GM23248 (cell line): ENCODE measurements around the gene GRIK5. TPM values are rescaled to one million over a fixed set of nuclear protein-coding genes. Genes with fewer than 3 reads are reported as not detected.

Source experiments
- DNase-seq: peaks from one replicate; pipeline ENCODE4 v3.0.0-alpha.2; 2015
- H2AFZ ChIP-seq: fragments of 200-600 bp; sonication (generic); 2 replicates; pipeline ENCODE4 v1.6.1; 2016; ENCODE audit warnings: antibody characterized with exemption
- H3F3A ChIP-seq: fragments of 200-600 bp; sonication (generic); 2 replicates; pipeline ENCODE4 v1.6.1; 2016; ENCODE audit warnings: mild to moderate bottlenecking, antibody characterized with exemption, mixed run types; ENCODE audit not compliant: insufficient read depth
- H3K27ac ChIP-seq: fragments of 200-600 bp; sonication (generic); 2 replicates; pipeline ENCODE4 v1.5.1; 2016; ENCODE audit warnings: mild to moderate bottlenecking
- H3K27me3 ChIP-seq: fragments of 200-600 bp; sonication (generic); replicated peaks from 2 replicates; pipeline ENCODE4 v1.6.1; 2016; ENCODE audit warnings: mild to moderate bottlenecking; ENCODE audit not compliant: insufficient read depth
- H3K36me3 ChIP-seq: fragments of 200-600 bp; sonication (generic); 2 replicates; pipeline ENCODE4 v1.6.1; 2016; ENCODE audit warnings: low read depth, mild to moderate bottlenecking
- H3K4me1 ChIP-seq: fragments of 200-600 bp; sonication (generic); 2 replicates; pipeline ENCODE4 v1.6.1; 2016; ENCODE audit warnings: mild to moderate bottlenecking; ENCODE audit not compliant: insufficient read depth
- H3K4me2 ChIP-seq: fragments of 200-600 bp; sonication (generic); one replicate; pipeline ENCODE4 v1.6.1; 2016; ENCODE audit warnings: mild to moderate bottlenecking; ENCODE audit not compliant: unreplicated experiment
- H3K4me3 ChIP-seq: fragments of 200-600 bp; sonication (generic); 2 replicates; pipeline ENCODE4 v1.5.1; 2016; ENCODE audit warnings: mild to moderate bottlenecking
- H3K79me2 ChIP-seq: fragments of 200-600 bp; sonication (generic); 2 replicates; pipeline ENCODE4 v1.6.1; 2016; ENCODE audit warnings: mild to moderate bottlenecking; ENCODE audit not compliant: insufficient read depth
- H3K9ac ChIP-seq: fragments of 200-600 bp; sonication (generic); 2 replicates; pipeline ENCODE4 v1.6.1; 2016; ENCODE audit warnings: mild to moderate bottlenecking
- H3K9me2 ChIP-seq: fragments of 200-600 bp; sonication (generic); 2 replicates; pipeline ENCODE4 v1.6.1; 2016; ENCODE audit warnings: mixed run types, mild to moderate bottlenecking, moderate library complexity; ENCODE audit not compliant: insufficient read depth
- H3K9me3 ChIP-seq: fragments of 200-600 bp; sonication (generic); one replicate; pipeline ENCODE4 v1.6.1; 2017; ENCODE audit warnings: low read depth
- H4K20me1 ChIP-seq: fragments of 200-600 bp; sonication (generic); 2 replicates; pipeline ENCODE4 v1.6.0; 2016; ENCODE audit not compliant: insufficient read depth
- EZH2 ChIP-seq: fragments of 200-600 bp; sonication (generic); IDR thresholded peaks from 2 replicates; pipeline ENCODE4 v1.6.1; 2018; ENCODE audit warnings: antibody characterized with exemption, mild to moderate bottlenecking; ENCODE audit not compliant: insufficient read depth, poor library complexity, severe bottlenecking
- EZH2phosphoT487 ChIP-seq: fragments of 200-600 bp; sonication (generic); IDR thresholded peaks from 2 replicates; pipeline ENCODE4 v1.6.1; 2018; ENCODE audit warnings: antibody characterized with exemption, moderate library complexity, mild to moderate bottlenecking, low read depth; ENCODE audit not compliant: insufficient read depth
- WGBS, 2 experiments: methylation state at CpG; one replicate each; pipeline ENCODE4 v1.1.6; 2015 to 2017; ENCODE audit warnings: low lambda C conversion rate in 2 of 2, low coverage in 1 of 2; ENCODE audit errors: missing lambda C conversion rate in 2 of 2; 5-methylcytosine and 5-hydroxymethylcytosine counted together
- in situ Hi-C: fragments of 300-500 bp; cut with MboI; formaldehyde crosslinking; loops from 2 replicates; pipeline ENCODE4 v1.15.0; 2020
- polyA plus RNA-seq: library from polyadenylated mRNA; unstranded; fragments of >200 nt; fragmentation: Nextera tagmentation; extraction: Ambion mirVana; gene quantifications from 2 replicates; pipeline ENCODE4 v1.2.1, GENCODE V29; 2016
- total RNA-seq: library from RNA; depleted of rRNA; stranded (reverse); fragments of >200 nt; shearing (Covaris generic); gene quantifications from 2 replicates; pipeline ENCODE4 v1.2.3, GENCODE V29; 2014

The GRIK5 gene
- total and polyA plus RNA-seq, 2 experiments from 2014 or later, result not detected

DNA sequence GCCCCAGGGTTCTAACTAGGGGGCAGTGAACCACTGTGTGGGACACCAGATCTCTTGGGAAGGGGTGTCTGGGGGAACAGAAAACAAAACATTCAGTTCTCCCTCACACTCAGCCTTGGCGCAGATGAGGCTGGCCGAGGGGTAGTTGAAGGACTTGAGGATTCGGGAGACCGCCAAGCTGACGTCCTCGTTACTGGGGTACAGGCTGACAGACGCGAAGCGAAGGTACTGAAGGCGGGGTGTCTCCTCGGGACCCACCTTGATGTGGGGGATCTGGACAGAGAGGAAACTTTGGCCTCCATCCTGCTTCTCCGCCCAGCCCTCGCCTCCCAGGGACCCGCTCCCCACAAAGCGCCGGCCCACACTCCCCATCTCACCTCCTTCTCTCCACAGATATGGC lies 7.6 kb downstream of the GRIK5 start:
- Histone ChIP-seq H3K9me3 (no peaks in the 10 kb centered on the region), H4K20me1 (no peaks in the 10 kb centered on the region), H3K9ac (no peak overlapping the region), H3K4me3 (no peak overlapping the region), H3K4me1 (no peaks in the 10 kb centered on the region), H3K9me2 (no peaks in the 10 kb centered on the region), H3F3A (no peaks in the 10 kb centered on the region), H3K27me3 (peaks cover 8% of the 10 kb centered on the region), H3K79me2 (no peaks in the 10 kb centered on the region), H2AFZ (no peak overlapping the region), H3K27ac (no peak overlapping the region), H3K4me2 (no peak overlapping the region), H3K36me3 (no peaks in the 10 kb centered on the region)
- TF ChIP-seq EZH2phosphoT487 (no peak), EZH2 (no peak)
- WGBS, 2 experiments, result 89 to 93% methylated on average over 11 to 16 of the region's 16 CpGs
- in situ Hi-C loops, result no loop called here
- no peak for DNase-seq

DNA sequence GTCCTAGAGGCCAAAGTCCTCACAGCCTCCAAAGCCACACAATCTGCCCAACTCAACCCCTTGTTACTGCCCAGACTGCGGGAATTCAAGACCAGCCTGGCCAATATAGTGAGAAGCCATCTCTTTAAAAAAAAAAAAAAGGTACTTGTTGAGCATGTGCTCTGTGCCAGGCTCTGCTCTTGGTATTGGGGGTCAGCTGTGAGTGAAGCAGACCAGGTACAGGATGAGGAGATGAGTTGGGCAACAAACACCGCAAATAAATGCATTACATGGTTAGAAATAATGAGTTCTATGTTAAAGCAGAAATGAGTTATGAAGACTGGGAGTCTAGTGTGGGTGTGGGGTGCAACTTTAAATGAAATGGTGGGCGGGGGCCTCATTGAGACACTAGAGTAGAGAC lies 9.9 kb downstream of the GRIK5 start:
- Histone ChIP-seq H3K36me3 (no peaks in the 10 kb centered on the region), H3K4me2 (no peak overlapping the region), H3K9me3 (no peaks in the 10 kb centered on the region), H2AFZ (no peak overlapping the region), H3K4me1 (no peaks in the 10 kb centered on the region), H4K20me1 (no peaks in the 10 kb centered on the region), H3F3A (no peaks in the 10 kb centered on the region), H3K9me2 (no peaks in the 10 kb centered on the region), H3K27ac (no peak overlapping the region), H3K4me3 (no peak overlapping the region), H3K79me2 (no peaks in the 10 kb centered on the region), H3K27me3 (no peaks in the 10 kb centered on the region), H3K9ac (no peak overlapping the region)
- 70 to 76% methylated on average over 3 of the region's 3 CpGs for WGBS, 2 experiments
- in situ Hi-C loops, result no loop called here
- no peak for TF ChIP-seq EZH2
- no peak for TF ChIP-seq EZH2phosphoT487
- no peak for DNase-seq

- DNase-seq, result no peak
- H2AFZ ChIP-seq, result no peak overlapping the region
- 83 to 87% methylated on average over 13 of the region's 13 CpGs for WGBS, 2 experiments
Measured at GRCh38 chr19:42059196-42059595, 10.8 kb downstream of the GRIK5 start.

GRCh38 chr19:42057846-42058245 lies 12.2 kb downstream of the GRIK5 start:
- WGBS, 2 experiments, result 51 to 56% methylated on average over 7 of the region's 7 CpGs
- no peaks in the 10 kb centered on the region for H3K27me3 ChIP-seq
- no peak for DNase-seq
- H3K4me2 ChIP-seq, result no peak overlapping the region
- no peaks in the 10 kb centered on the region for H3K36me3 ChIP-seq
- no peaks in the 10 kb centered on the region for H3F3A ChIP-seq
- H3K27ac ChIP-seq, result no peak overlapping the region
- in situ Hi-C loops, result no loop called here
- H2AFZ ChIP-seq, result no peak overlapping the region
- no peaks in the 10 kb centered on the region for H3K9me3 ChIP-seq
- no peak overlapping the region for H3K9ac ChIP-seq
- no peaks in the 10 kb centered on the region for H3K9me2 ChIP-seq
- H3K4me1 ChIP-seq, result no peaks in the 10 kb centered on the region
- no peaks in the 10 kb centered on the region for H4K20me1 ChIP-seq
- H3K4me3 ChIP-seq, result no peak overlapping the region
- TF ChIP-seq EZH2 (no peak), EZH2phosphoT487 (no peak)
- H3K79me2 ChIP-seq, result no peaks in the 10 kb centered on the region

More at GRCh38 chr19:42059196-42059595, 10.8 kb downstream of the GRIK5 start:
- in situ Hi-C loops, result no loop called here
- Histone ChIP-seq H3F3A (no peaks in the 10 kb centered on the region), H3K4me3 (no peak overlapping the region), H3K4me2 (no peak overlapping the region), H3K9me3 (no peaks in the 10 kb centered on the region), H4K20me1 (no peaks in the 10 kb centered on the region), H3K9me2 (no peaks in the 10 kb centered on the region), H3K9ac (no peak overlapping the region), H3K27ac (no peak overlapping the region), H3K4me1 (no peaks in the 10 kb centered on the region), H3K27me3 (no peaks in the 10 kb centered on the region), H3K36me3 (no peaks in the 10 kb centered on the region), H3K79me2 (no peaks in the 10 kb centered on the region)
- TF ChIP-seq EZH2phosphoT487 (no peak), EZH2 (no peak)

DNA sequence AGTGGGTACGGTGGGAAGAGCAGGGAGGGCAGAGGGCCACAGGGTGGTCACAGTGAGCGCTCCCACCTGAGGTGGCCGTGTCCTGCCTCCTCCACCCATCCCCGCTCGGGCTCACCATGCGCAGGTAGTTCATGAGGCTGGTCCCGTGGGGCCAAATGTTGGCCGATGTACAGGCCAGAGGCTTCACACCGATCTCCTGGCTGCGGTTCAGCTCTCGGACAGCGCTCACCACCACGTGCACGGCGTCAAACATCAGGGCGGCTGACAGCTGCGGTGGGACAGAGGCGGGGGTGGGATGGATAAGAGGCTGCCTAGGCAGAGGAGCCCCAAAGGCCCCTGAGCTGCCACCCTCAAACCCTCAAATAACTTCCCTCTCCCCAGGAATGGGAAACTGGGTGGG lies 15.8 kb downstream of the GRIK5 start:
- Histone ChIP-seq H3K79me2 (no peaks in the 10 kb centered on the region), H4K20me1 (no peaks in the 10 kb centered on the region), H3K4me3 (no peak overlapping the region), H3K4me2 (no peak overlapping the region), H3K27ac (no peak overlapping the region), H3K9ac (no peak overlapping the region), H3K27me3 (0 out of 2 replicates have a peak, but pooled peaks cover 2% of the 10 kb centered on the region), H3K9me2 (no peaks in the 10 kb centered on the region), H3F3A (no peaks in the 10 kb centered on the region), H3K4me1 (no peaks in the 10 kb centered on the region), H3K36me3 (no peaks in the 10 kb centered on the region), H2AFZ (no peak overlapping the region), H3K9me3 (no peaks in the 10 kb centered on the region)
- WGBS, 2 experiments, result 82 to 88% methylated on average over 15 to 17 of the region's 18 CpGs
- no peak for DNase-seq
- in situ Hi-C loops, result no loop called here
- TF ChIP-seq EZH2 (no peak), EZH2phosphoT487 (no peak)
